HUES64 (cell line): ENCODE results near the gene IL3.

Experiments
- H3K27ac ChIP-seq: 2 replicates; pipeline ENCODE4 v1.7.0; 2013; ENCODE audit warnings: low read depth, low read length, inconsistent platforms
- H3K27me3 ChIP-seq: 2 replicates; pipeline ENCODE4 v1.6.1; 2013; ENCODE audit warnings: mild to moderate bottlenecking, low read length; ENCODE audit not compliant: insufficient read depth
- H3K36me3 ChIP-seq: 2 replicates; pipeline ENCODE4 v1.6.1; 2013; ENCODE audit warnings: mild to moderate bottlenecking, low read length; ENCODE audit not compliant: insufficient read depth
- H3K4me1 ChIP-seq: 2 replicates; pipeline ENCODE4 v1.6.1; 2013; ENCODE audit warnings: mild to moderate bottlenecking, low read length, moderate library complexity; ENCODE audit not compliant: insufficient read depth
- H3K4me3 ChIP-seq: 2 replicates; pipeline ENCODE4 v1.5.1; 2013; ENCODE audit warnings: mild to moderate bottlenecking, low read length, moderate library complexity
- H3K9ac ChIP-seq: 2 replicates; pipeline ENCODE4 v1.6.1; 2013; ENCODE audit warnings: mild to moderate bottlenecking, low read depth, low read length
- H3K9me3 ChIP-seq: 2 replicates; pipeline ENCODE4 v1.6.1; 2013; ENCODE audit warnings: low read depth, low read length; ENCODE audit not compliant: insufficient read depth
- WGBS: fragments of 150-250, 120-280 bp; methylation state at CpG from one replicate; pipeline ENCODE4 v1.1.7; 2013; ENCODE audit warnings: missing lambda C conversion rate; 5-methylcytosine and 5-hydroxymethylcytosine counted together

The IL3 gene

DNA sequence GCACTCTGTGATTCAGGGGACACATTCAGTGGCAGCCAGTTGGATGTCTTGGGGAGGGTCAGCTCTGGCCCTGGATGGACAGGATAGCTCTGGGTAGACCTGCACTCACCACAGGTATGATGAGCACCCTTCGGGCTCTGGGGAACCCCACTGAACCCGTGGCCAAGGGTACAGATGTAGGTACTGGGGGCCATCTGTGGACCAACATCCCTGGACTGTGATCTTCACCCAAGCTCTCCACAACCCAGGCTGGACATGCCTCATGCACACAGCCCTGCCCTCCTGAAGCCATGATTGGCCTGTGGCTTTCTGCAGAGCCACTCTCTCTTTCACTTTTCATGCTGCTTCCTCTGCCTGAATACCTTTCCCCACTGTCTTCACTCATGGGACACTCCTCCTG, 33.4 kb upstream of the IL3 start:
- WGBS = 95% methylated on average over 2 of the region's 2 CpGs
- H3K27me3 ChIP-seq = no peaks in the 10 kb centered on the region
- H3K36me3 ChIP-seq = no peaks in the 10 kb centered on the region
- no peaks in the 10 kb centered on the region for H3K9me3 ChIP-seq
- H3K27ac ChIP-seq = no peak overlapping the region
- H3K4me3 ChIP-seq = no peak overlapping the region
- H3K4me1 ChIP-seq = no peaks in the 10 kb centered on the region
- no peak overlapping the region for H3K9ac ChIP-seq

DNA sequence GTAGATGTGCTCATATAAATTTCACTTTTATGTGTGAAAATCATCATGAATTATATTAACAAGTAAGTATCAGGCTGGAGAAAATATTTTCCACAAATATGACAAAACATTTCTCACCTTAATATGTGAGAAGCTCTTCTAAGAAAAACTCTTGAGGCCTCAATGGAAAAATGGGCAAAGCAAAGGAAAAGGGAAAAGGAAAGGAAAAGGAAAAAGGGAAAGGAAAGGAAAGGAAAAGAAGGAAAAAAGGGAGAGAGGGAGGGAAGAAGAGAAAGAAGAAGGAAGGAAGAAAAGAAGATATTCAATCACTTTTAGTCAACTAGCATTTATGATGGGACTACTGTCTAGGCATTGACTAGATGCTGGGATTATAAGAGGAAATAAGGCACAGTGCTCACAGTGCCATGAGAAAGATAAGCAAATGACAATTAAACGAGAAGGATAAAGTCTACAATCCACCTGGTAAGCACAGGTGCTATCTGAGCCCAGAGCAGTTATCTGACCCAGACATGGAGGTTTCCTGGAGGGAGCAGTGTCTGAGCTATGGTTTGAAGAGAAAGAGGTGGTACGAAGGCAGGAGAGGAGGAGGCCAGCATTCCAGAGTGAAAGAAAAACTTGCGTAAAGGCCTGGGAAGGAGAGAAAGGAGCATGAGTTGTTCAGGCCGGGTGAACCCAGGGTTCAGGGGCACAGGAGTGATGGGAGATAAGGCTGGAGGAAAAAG, 30.7 kb upstream of the IL3 start:
- H3K9ac ChIP-seq = no peak overlapping the region
- no peak overlapping the region for H3K4me3 ChIP-seq
- H3K27ac ChIP-seq = no peak overlapping the region
- WGBS = 88% methylated on average over 4 of the region's 4 CpGs
- H3K9me3 ChIP-seq = no peaks in the 10 kb centered on the region
- no peaks in the 10 kb centered on the region for H3K4me1 ChIP-seq
- no peaks in the 10 kb centered on the region for H3K27me3 ChIP-seq
- H3K36me3 ChIP-seq = no peaks in the 10 kb centered on the region

DNA sequence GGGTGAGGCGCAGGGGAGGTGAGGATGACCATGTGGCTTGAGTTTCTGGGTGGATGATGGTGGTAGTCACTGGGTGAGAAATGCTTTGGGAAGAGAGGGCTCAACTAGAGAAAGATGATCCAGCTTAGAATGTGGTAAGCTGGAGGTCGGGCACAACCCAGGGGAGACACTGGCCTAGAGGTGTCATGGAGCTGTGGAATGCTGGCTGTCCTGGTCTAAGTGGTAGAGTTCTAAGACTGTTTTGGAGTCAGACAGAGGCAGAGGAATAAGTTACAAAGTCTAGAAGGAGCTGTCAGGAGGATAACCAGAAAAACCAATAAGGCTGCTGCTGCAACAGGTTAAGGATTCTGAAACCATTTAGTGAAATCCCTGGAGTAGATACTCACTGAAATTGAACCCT, 29.8 kb upstream of the IL3 start:
- H3K4me1 ChIP-seq = no peaks in the 10 kb centered on the region
- H3K36me3 ChIP-seq = no peaks in the 10 kb centered on the region
- 94% methylated on average over 2 of the region's 2 CpGs for WGBS
- no peak overlapping the region for H3K9ac ChIP-seq
- H3K9me3 ChIP-seq = no peaks in the 10 kb centered on the region
- H3K27ac ChIP-seq = no peak overlapping the region
- H3K4me3 ChIP-seq = no peak overlapping the region
- no peaks in the 10 kb centered on the region for H3K27me3 ChIP-seq

DNA sequence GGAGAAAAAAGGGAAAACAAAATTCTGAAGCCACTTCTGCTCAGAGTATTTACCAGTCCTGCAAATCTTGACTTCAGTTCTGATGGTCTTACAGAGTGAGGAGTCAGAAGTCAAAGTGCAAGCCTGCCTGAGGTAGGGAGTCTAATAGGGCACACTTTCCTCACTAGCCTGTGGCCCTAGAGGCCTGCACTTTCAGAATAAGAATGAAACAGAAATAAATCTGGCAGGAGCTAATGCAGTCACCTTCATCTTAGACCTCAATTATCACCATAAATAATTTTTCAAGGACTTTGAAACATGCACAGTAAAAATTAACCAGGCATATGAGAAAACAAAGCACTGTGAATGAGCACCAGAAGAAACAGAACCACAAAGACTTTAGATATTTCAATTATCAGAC, 28.3 kb upstream of the IL3 start:
- no peak overlapping the region for H3K4me3 ChIP-seq
- H3K9me3 ChIP-seq = no peaks in the 10 kb centered on the region
- no peak overlapping the region for H3K9ac ChIP-seq
- peaks cover 2% of the 10 kb centered on the region; the same call in 1 of the 2 replicates for H3K27me3 ChIP-seq
- no peaks in the 10 kb centered on the region for H3K4me1 ChIP-seq
- no peaks in the 10 kb centered on the region for H3K36me3 ChIP-seq
- no peak overlapping the region for H3K27ac ChIP-seq

DNA sequence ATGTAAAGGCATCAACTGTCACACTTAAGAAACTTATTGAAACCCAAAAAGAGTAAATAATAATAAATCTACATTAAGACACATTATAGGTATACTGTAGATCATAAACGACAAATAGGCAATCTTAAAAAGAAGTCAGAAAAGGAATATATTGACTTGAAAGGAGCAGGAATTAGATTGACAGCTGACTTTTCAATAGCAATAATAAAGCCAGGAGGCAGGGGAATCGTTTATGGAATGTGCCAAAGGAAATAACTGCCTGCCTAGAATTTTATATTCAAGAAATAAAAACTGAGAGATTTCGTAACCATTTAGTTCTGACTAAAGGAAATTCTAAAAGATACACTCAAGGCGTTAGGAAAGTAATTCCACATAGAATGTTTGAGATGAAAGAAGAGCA, 27.3 kb upstream of the IL3 start:
- Histone ChIP-seq H3K27me3 (peaks cover 2% of the 10 kb centered on the region; the same call in 1 of the 2 replicates), H3K36me3 (no peaks in the 10 kb centered on the region), H3K27ac (no peak overlapping the region), H3K4me1 (no peaks in the 10 kb centered on the region), H3K9me3 (no peaks in the 10 kb centered on the region), H3K9ac (no peak overlapping the region), H3K4me3 (no peak overlapping the region)
- 94% methylated on average over 2 of the region's 4 CpGs for WGBS

DNA sequence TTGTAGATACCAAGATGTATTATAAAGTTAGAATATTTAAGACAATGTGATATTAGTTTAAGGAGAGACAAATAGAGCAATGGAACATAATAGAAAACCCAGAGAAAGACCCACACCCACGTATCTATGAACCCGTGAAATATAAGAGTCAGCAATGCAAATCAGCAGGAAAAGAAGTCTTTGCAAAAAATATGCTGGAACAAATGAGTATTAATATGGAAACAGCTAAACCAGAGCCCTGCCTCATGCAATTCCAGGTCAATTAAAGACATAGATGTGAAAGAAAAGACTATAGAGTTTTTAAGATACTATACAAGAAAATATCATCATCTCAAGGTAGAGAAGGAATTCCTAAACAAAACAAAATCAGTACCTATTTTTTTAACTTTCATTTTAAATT, 23.1 kb upstream of the IL3 start:
- Histone ChIP-seq H3K27me3 (peaks cover 2% of the 10 kb centered on the region; the same call in 1 of the 2 replicates), H3K4me1 (no peaks in the 10 kb centered on the region), H3K9ac (no peak overlapping the region), H3K27ac (no peak overlapping the region), H3K36me3 (no peaks in the 10 kb centered on the region), H3K9me3 (no peaks in the 10 kb centered on the region), H3K4me3 (no peak overlapping the region)
- 94% methylated on average over 2 of the region's 2 CpGs for WGBS

DNA sequence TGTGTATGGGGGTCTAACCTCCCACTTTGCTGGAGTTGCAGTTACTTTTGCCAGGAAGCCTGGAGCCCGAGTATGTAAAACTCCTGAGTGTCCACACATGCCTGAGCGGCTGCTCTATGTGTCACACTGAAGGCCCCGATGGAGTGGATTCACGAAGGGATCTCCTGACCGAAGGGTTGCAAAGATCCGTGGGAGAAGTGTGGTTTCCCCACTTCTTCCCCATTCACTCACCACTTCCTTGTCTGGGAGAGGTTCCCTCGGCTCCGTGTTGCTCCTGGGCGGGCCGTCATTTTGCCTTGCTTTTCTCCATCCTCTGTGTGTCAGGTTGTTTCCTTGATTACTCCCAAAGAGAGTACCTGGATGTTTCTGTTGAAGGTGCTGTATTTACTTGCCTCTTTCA, 16.2 kb upstream of the IL3 start:
- peaks cover 11% of the 10 kb centered on the region for H3K4me1 ChIP-seq
- no peaks in the 10 kb centered on the region for H3K27me3 ChIP-seq
- H3K27ac ChIP-seq = no peak overlapping the region
- 94% methylated on average over 10 of the region's 10 CpGs for WGBS
- H3K9ac ChIP-seq = no peak overlapping the region
- H3K36me3 ChIP-seq = no peaks in the 10 kb centered on the region
- no peaks in the 10 kb centered on the region for H3K9me3 ChIP-seq
- no peak overlapping the region for H3K4me3 ChIP-seq

DNA sequence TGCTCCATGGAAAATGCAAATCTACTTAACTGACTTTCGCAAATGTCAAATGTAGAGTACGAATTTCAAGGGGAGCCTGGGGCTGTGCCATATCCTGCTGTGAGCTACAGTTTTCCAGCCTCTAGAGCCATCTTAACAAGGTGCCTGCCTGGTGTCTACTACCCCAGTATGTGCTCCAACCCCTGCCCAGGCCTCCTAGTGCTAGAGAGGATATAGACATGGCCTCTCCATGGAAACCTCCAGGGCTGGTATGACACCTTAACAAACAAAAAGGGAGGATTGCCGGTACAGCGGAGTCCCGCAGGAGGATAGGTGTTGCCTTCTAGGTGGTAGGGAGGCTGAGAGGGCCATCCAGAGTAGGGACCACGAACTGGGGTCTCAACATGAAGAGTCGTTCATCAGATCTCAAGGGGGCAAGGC, 13.6 kb upstream of the IL3 start:
- no peaks in the 10 kb centered on the region for H3K36me3 ChIP-seq
- H3K9ac ChIP-seq = no peak overlapping the region
- H3K9me3 ChIP-seq = no peaks in the 10 kb centered on the region
- no peak overlapping the region for H3K4me3 ChIP-seq
- WGBS = 78% methylated on average over 7 of the region's 7 CpGs
- no peak overlapping the region for H3K27ac ChIP-seq
- H3K4me1 ChIP-seq = peaks cover 11% of the 10 kb centered on the region
- H3K27me3 ChIP-seq = no peaks in the 10 kb centered on the region

DNA sequence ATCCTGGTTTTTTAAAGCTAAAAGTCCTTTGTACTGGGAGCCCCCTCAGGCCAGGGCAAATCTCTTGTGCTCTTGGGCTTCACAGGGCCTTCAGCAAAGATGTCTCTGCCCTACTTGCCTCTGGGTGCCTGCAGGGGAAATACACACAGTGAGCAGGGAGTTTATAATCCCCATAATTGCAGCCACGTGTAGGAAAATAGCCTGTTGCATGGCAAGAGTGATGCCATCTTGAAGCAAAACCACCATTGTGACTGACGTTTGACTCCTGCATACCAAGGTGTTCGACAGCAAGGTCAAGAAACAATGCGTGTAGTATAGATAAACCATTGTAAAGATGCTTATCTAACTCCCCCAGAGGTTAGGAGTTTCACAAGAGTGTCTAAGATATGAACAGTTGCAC, 11.4 kb upstream of the IL3 start:
- Histone ChIP-seq H3K36me3 (no peaks in the 10 kb centered on the region), H3K4me3 (no peak overlapping the region), H3K27me3 (no peaks in the 10 kb centered on the region), H3K27ac (no peak overlapping the region), H3K4me1 (peaks cover 11% of the 10 kb centered on the region), H3K9me3 (no peaks in the 10 kb centered on the region), H3K9ac (no peak overlapping the region)
- 88% methylated on average over 4 of the region's 4 CpGs for WGBS

DNA sequence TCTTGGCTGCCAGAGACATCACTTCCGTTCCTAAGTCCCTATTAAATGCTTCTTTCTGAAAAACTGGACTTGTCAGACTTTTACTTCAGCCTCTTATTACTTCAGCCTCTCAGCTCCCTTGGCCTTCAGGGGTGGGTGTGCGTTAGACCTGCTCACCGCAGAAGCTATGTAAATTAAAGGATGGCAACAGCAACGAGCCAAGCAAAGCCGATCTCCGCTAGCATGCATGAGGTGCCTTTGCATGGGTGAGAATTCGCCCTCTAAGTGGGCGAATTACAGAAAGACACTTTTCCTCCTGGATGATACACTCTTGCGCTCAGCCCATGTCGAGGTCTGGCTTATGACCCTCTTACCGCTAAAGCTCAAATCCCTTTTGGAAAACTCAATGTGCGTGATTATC, 10.9 kb upstream of the IL3 start:
- H3K27ac ChIP-seq = no peak overlapping the region
- H3K4me3 ChIP-seq = no peak overlapping the region

DNA sequence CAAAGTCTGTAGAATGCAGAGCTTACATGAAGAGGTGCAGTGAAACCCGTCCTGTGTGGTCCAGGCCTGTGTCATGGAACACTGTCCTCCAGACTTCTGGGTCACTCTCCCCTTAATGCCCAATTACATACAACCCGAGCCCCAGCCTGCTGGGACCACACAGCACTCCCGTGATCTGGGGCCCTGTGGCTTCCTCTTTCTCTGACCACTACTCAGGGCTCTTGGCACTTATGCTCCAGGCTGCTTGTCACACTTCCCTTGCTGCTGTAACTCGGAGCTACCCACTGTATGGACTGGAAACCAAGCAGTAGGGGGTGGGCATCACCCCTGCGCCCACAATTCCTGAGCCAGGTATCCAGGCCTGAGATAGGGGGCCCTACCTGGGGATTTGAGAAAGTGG, 10.3 kb upstream of the IL3 start:
- Histone ChIP-seq H3K27me3 (no peaks in the 10 kb centered on the region), H3K9me3 (no peaks in the 10 kb centered on the region), H3K36me3 (no peaks in the 10 kb centered on the region), H3K4me3 (no peak overlapping the region), H3K27ac (no peak overlapping the region), H3K9ac (no peak overlapping the region), H3K4me1 (peaks cover 11% of the 10 kb centered on the region)
- 91% methylated on average over 5 of the region's 5 CpGs for WGBS

More for the DNA sequence above, 10.9 kb upstream of the IL3 start:
- Histone ChIP-seq H3K4me1 (peaks cover 11% of the 10 kb centered on the region), H3K27me3 (no peaks in the 10 kb centered on the region), H3K36me3 (no peaks in the 10 kb centered on the region), H3K9me3 (no peaks in the 10 kb centered on the region), H3K9ac (no peak overlapping the region)
- 93% methylated on average over 12 of the region's 12 CpGs for WGBS
